Liver (tissue), 9 donors: ENCODE measurements around the gene CDT1. TPM values are rescaled to one million over a fixed set of nuclear protein-coding genes. Genes with fewer than 3 reads are reported as not detected.
A peak's percentile ranks its signal among the peaks of the same experiment; 100 is the strongest.

Experiments used
- DNase-seq: peaks from one replicate; pipeline ENCODE4 v3.0.0-alpha.2; 2017; ENCODE audit warnings: low spot score
- H3K27ac ChIP-seq, 2 donors: one replicate each; pipeline ENCODE4 v1.7.0; 2013; ENCODE audit warnings: inconsistent platforms in 2 of 2, low read length in 2 of 2, control low read depth in 1 of 2, low read depth in 1 of 2, mild to moderate bottlenecking in 1 of 2
- H3K27me3 ChIP-seq, 4 donors: one replicate each; pipeline versions ENCODE4 v1.6.1 to v1.7.0; 2013; ENCODE audit warnings: low read length in 3 of 4, inconsistent platforms in 1 of 4, mild to moderate bottlenecking in 1 of 4, moderate library complexity in 1 of 4; ENCODE audit not compliant: control insufficient read depth in 4 of 4, insufficient read depth in 4 of 4
- H3K36me3 ChIP-seq, 4 donors: one replicate each; pipeline versions ENCODE4 v1.6.1 to v1.7.0; 2013; ENCODE audit warnings: low read length in 3 of 4, mild to moderate bottlenecking in 3 of 4, low read depth in 1 of 4, moderate library complexity in 1 of 4; ENCODE audit not compliant: control insufficient read depth in 4 of 4, insufficient read depth in 3 of 4
- H3K4me1 ChIP-seq, 4 donors: one replicate each; pipeline versions ENCODE4 v1.6.1 to v1.7.0; 2013; ENCODE audit warnings: low read length in 3 of 4, mild to moderate bottlenecking in 3 of 4, moderate library complexity in 1 of 4; ENCODE audit not compliant: control insufficient read depth in 4 of 4, insufficient read depth in 4 of 4
- H3K4me3 ChIP-seq, 3 donors: one replicate each; pipeline versions ENCODE4 v1.6.1 to v1.7.0; 2013; ENCODE audit warnings: low read length in 3 of 3, control low read depth in 1 of 3, low read depth in 1 of 3, mild to moderate bottlenecking in 1 of 3
- H3K9ac ChIP-seq, 2 donors: one replicate each; pipeline ENCODE4 v1.7.0; 2013; ENCODE audit warnings: low read length in 2 of 2, mild to moderate bottlenecking in 2 of 2, moderate library complexity in 2 of 2, control low read depth in 1 of 2, low read depth in 1 of 2
- H3K9me3 ChIP-seq, 4 donors: one replicate each; pipeline versions ENCODE4 v1.6.1 to v1.7.0; 2013; ENCODE audit warnings: low read length in 3 of 4; ENCODE audit not compliant: control insufficient read depth in 4 of 4
- ATF3 ChIP-seq: IDR thresholded peaks from 2 replicates; pipeline ENCODE4 v1.6.1; 2016; ENCODE audit warnings: antibody characterized with exemption
- EGR1 ChIP-seq, 2 donors: IDR thresholded peaks; 2 replicates each; pipeline ENCODE4 v1.6.1; 2016 to 2018; ENCODE audit warnings: antibody characterized with exemption in 2 of 2, low read depth in 2 of 2
- FOXA1 ChIP-seq: IDR thresholded peaks from 2 replicates; pipeline ENCODE4 v1.6.1; 2016; ENCODE audit warnings: antibody characterized with exemption
- GABPA ChIP-seq, 2 donors: IDR thresholded peaks in 1 of 2; conservative IDR thresholded peaks in 1 of 2; 2 replicates each; pipeline ENCODE4 v1.6.1; 2016; ENCODE audit warnings: antibody characterized with exemption in 2 of 2, mild to moderate bottlenecking in 1 of 2, moderate library complexity in 1 of 2
- HNF4A ChIP-seq, 2 donors: conservative IDR thresholded peaks; 2 replicates each; pipeline ENCODE4 v1.6.1; 2016; ENCODE audit warnings: antibody characterized with exemption in 2 of 2, mild to moderate bottlenecking in 2 of 2
- HNF4G ChIP-seq: IDR thresholded peaks from 2 replicates; pipeline ENCODE4 v1.6.1; 2016; ENCODE audit warnings: antibody characterized with exemption
- JUND ChIP-seq, 2 donors: IDR thresholded peaks; 2 replicates each; pipeline ENCODE4 v1.6.1; 2016; ENCODE audit warnings: antibody characterized with exemption in 2 of 2
- MAX ChIP-seq: IDR thresholded peaks from 2 replicates; pipeline ENCODE4 v1.6.1; 2016; ENCODE audit warnings: antibody characterized with exemption
- NR2F2 ChIP-seq: IDR thresholded peaks from 2 replicates; pipeline ENCODE4 v1.6.1; 2016; ENCODE audit warnings: antibody characterized with exemption
- TAF1 ChIP-seq: conservative IDR thresholded peaks from 2 replicates; pipeline ENCODE4 v1.6.1; 2016; ENCODE audit warnings: antibody characterized with exemption, mild to moderate bottlenecking
- WGBS: extraction: QIAGEN DNeasy Blood & Tissue Kit; methylation state at CpG from one replicate; pipeline ENCODE4 v1.1.7; 2013; 5-methylcytosine and 5-hydroxymethylcytosine counted together
- polyA plus RNA-seq, 2 donors: library from polyadenylated mRNA; stranded (reverse) in 1 of 2; unstranded in 1 of 2; fragments of 200-250 nt in 1 of 2; fragments of >200 nt in 1 of 2; fragmentation: Nextera tagmentation in 1 of 2; extraction: Ambion mirVana in 1 of 2; gene quantifications; one replicate each; pipeline versions ENCODE4 v1.2.1 to v1.2.3, GENCODE V29; 2013 to 2015
- total RNA-seq, 2 donors: library from RNA; depleted of rRNA; stranded (reverse); fragments of >200 nt; gene quantifications; one replicate each; pipeline ENCODE4 v1.2.3, GENCODE V29; 2014
- TF ChIP-seq, protein P1 (sequence below): IDR thresholded peaks from 2 replicates; pipeline ENCODE4 v1.6.1; 2016; ENCODE audit warnings: antibody characterized with exemption
- donor health status: healthy.
- donor health status: healthy.
- donor health status: healthy.
- donor health status: healthy.
- donor health status: healthy.

CDT1 gene
- total and polyA plus RNA-seq, 4 donors = 0.08 to 37.6 (median 0.93) TPM

DNA sequence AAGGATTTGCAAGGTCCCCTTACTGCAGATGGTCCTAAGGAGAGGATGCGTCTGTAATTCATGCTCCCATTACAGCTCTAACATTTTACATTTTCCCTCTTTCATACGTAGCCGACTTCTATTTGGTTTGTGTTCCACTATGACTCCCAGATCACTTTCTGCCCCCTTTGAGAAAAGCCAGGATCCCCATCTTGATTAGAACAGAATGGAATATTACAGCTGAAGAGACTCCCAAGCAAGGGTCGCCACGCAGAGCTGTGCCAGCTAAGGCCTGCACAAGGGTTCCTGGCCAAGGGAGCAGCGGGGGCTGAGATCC is 3.4 kb upstream of the CDT1 start:
- no peak for TF ChIP-seq EGR1 (IDR thresholded peaks at IDR 0.05; ENCODE audit: low read depth in 2 of 2)
- no peak for TF ChIP-seq JUND (IDR thresholded peaks at IDR 0.05)
- no peak overlapping the region for H3K4me3 ChIP-seq
- H3K9ac ChIP-seq = no peak overlapping the region
- WGBS = 89% methylated on average over 6 of the region's 6 CpGs
- H3K27ac ChIP-seq = no peak overlapping the region
- no peak for DNase-seq
- no peaks in the 10 kb centered on the region for H3K9me3 ChIP-seq
- H3K36me3 ChIP-seq = no peaks in the 10 kb centered on the region
- no peaks in the 10 kb centered on the region for H3K27me3 ChIP-seq
- H3K4me1 ChIP-seq = peaks cover 10 to 23% (median 12%) of the 10 kb centered on the region in 4 donors

- Histone ChIP-seq H3K27me3 (no peaks in the 10 kb centered on the region), H3K27ac (no peak overlapping the region), H3K4me1 (peaks cover 10 to 23% (median 12%) of the 10 kb centered on the region in 4 donors), H3K9ac (no peak overlapping the region), H3K36me3 (peaks cover 0 to 3% (median 1%) of the 10 kb centered on the region in 4 donors), H3K9me3 (no peaks in the 10 kb centered on the region), H3K4me3 (peak overlapping the region in 1 of 3 donors; percentile 72)
- WGBS = 3% methylated on average over 16 of the region's 16 CpGs
- TF ChIP-seq HNF4G (no peak), NR2F2 (no peak), GABPA (IDR thresholded peaks at IDR 0.05 in 1 of 2, conservative IDR thresholded peaks at IDR 0.05 in 1 of 2) (no peak), HNF4A (conservative IDR thresholded peaks at IDR 0.05) (no peak), FOXA1 (no peak), JUND (IDR thresholded peaks at IDR 0.05) (no peak), ATF3 (no peak), MAX (no peak), TAF1 (no peak)
- TF ChIP-seq, protein P1, sequence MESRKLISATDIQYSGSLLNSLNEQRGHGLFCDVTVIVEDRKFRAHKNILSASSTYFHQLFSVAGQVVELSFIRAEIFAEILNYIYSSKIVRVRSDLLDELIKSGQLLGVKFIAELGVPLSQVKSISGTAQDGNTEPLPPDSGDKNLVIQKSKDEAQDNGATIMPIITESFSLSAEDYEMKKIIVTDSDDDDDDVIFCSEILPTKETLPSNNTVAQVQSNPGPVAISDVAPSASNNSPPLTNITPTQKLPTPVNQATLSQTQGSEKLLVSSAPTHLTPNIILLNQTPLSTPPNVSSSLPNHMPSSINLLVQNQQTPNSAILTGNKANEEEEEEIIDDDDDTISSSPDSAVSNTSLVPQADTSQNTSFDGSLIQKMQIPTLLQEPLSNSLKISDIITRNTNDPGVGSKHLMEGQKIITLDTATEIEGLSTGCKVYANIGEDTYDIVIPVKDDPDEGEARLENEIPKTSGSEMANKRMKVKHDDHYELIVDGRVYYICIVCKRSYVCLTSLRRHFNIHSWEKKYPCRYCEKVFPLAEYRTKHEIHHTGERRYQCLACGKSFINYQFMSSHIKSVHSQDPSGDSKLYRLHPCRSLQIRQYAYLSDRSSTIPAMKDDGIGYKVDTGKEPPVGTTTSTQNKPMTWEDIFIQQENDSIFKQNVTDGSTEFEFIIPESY = no peak
- no peak for DNase-seq
Observed at GRCh38 chr16:88804173-88804551, 573 bp downstream of the CDT1 start.

- peaks cover 10 to 23% (median 12%) of the 10 kb centered on the region in 4 donors for H3K4me1 ChIP-seq
- 26% methylated on average over 39 of the region's 39 CpGs for WGBS
- DNase-seq = peak; percentile 57
- no peak overlapping the region for H3K27ac ChIP-seq
- H3K9me3 ChIP-seq = no peaks in the 10 kb centered on the region
- H3K4me3 ChIP-seq = peak overlapping the region in 1 of 3 donors; percentile 72
- H3K9ac ChIP-seq = peak overlapping the region in 1 of 2 donors; percentile 21
- TF ChIP-seq, protein P1 = no peak
- peak; percentile 38 to 44 for TF ChIP-seq HNF4A (conservative IDR thresholded peaks at IDR 0.05)
- H3K36me3 ChIP-seq = peaks cover 0 to 8% (median 3%) of the 10 kb centered on the region in 4 donors
- no peaks in the 10 kb centered on the region for H3K27me3 ChIP-seq
Observed at GRCh38 chr16:88804552-88805339, 1.2 kb downstream of the CDT1 start.
